Gastrocnemius medialis (tissue), 4 donors: ENCODE results near the gene TGFBR3L.

ENCODE experiments used
- POLR2A ChIP-seq, 2 donors: fragments of 450-650 bp; IDR thresholded peaks; one replicate each; pipeline ENCODE4 v1.6.1; 2017; ENCODE audit warnings: antibody characterized with exemption in 2 of 2, mild to moderate bottlenecking in 2 of 2, moderate library complexity in 2 of 2
- TF ChIP-seq, protein P1 (sequence below), 5 experiments: fragments of 450-650 bp in 3 of 5; fragments of 200-600 bp in 2 of 5; sonication (generic) in 2 of 5; IDR thresholded peaks in 4 of 5; conservative IDR thresholded peaks in 1 of 5; 1 replicate in 4 of 5; 2 replicates in 1 of 5; pipeline ENCODE4 v1.5.1; 2016 to 2019; ENCODE audit warnings: antibody characterized with exemption in 5 of 5, mild to moderate bottlenecking in 3 of 5, moderate library complexity in 3 of 5

DNA sequence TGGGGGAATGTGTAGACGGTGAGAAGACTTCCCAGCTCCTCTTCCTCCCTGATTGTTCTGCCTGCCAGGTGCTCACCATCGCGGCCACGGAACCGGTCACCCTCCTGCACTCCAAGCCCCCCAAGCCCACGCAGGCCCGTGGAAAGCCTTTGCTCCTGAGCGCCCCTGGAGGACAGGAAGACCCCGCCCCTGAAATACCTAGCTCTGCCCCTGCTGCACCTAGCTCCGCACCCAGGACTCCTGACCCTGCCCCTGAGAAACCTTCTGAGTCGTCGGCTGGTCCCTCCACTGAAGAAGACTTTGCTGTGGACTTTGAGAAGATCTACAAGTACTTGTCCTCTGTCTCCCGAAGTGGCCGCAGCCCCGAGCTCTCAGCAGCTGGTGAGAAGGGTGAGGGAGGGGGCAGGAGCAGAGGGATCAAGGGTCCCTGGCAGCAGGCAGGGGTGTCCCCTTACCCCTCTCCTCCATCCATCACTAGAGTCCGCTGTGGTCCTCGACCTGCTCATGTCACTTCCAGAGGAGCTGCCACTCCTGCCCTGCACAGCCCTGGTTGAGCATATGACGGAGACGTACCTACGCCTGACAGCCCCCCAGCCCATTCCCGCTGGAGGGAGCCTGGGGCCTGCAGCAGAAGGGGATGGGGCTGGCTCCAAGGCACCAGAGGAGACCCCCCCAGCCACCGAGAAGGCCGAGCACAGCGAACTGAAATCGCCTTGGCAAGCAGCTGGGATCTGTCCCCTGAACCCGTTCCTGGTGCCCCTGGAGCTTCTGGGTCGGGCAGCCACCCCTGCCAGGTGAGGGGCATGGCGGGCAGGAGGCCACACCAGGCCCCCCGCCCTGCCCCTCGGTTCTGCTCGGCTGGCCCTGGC, 7.6 kb downstream of the TGFBR3L start:
- TF ChIP-seq POLR2A (IDR thresholded peaks at IDR 0.05), result no peak
- TF ChIP-seq, protein P1, sequence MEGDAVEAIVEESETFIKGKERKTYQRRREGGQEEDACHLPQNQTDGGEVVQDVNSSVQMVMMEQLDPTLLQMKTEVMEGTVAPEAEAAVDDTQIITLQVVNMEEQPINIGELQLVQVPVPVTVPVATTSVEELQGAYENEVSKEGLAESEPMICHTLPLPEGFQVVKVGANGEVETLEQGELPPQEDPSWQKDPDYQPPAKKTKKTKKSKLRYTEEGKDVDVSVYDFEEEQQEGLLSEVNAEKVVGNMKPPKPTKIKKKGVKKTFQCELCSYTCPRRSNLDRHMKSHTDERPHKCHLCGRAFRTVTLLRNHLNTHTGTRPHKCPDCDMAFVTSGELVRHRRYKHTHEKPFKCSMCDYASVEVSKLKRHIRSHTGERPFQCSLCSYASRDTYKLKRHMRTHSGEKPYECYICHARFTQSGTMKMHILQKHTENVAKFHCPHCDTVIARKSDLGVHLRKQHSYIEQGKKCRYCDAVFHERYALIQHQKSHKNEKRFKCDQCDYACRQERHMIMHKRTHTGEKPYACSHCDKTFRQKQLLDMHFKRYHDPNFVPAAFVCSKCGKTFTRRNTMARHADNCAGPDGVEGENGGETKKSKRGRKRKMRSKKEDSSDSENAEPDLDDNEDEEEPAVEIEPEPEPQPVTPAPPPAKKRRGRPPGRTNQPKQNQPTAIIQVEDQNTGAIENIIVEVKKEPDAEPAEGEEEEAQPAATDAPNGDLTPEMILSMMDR (IDR thresholded peaks at IDR 0.05 in 4 of 5, conservative IDR thresholded peaks at IDR 0.05 in 1 of 5), result no peak
